GM12892 (cell line): ENCODE data around the gene ANKUB1.

Experiments
- DNase-seq: peaks from one replicate; pipeline ENCODE4 v3.0.0; 2011; ENCODE audit not compliant: insufficient read length
- FAIRE-seq: peaks from 2 replicates; lab custom pipeline; 2011; peaks lifted over from hg19 to GRCh38; lab: Jason Lieb, UNC
- POLR2A ChIP-seq: IDR thresholded peaks from 2 replicates; pipeline ENCODE4 v1.6.1; 2011; ENCODE audit warnings: low read depth, low read length, control low read depth
- POLR2AphosphoS5 ChIP-seq: IDR thresholded peaks from 2 replicates; pipeline ENCODE4 v1.6.1; 2011; ENCODE audit warnings: low read depth, low read length, control low read depth
- TAF1 ChIP-seq: IDR thresholded peaks from 2 replicates; pipeline ENCODE4 v1.6.1; 2011; ENCODE audit warnings: low read depth, mild to moderate bottlenecking, control low read depth, low read length, borderline replicate concordance

The ANKUB1 gene

DNA sequence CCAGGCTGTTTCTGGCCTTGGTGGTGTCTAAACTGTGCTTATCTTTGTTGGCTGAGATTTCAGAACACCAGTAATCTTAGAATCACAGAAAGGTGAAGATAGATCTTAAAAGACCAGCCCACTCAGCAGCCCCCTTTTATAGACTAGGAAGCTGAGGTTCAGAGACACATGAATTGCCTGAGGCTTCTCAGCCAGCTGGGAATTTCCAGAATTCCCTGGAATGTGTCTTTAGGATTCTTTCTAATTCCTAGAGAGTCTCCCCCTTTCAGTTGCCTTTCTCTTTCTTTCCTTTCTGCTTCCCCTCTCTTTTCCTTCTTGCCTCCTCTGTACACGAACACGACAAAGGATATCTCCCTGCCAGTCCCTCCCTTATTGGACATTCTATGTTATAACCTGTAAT is 19.5 kb downstream of the ANKUB1 start:
- no peak for TF ChIP-seq POLR2AphosphoS5
- no peak for TF ChIP-seq POLR2A
- TF ChIP-seq TAF1: no peak
- no peak for FAIRE-seq
- DNase-seq: no peak

DNA sequence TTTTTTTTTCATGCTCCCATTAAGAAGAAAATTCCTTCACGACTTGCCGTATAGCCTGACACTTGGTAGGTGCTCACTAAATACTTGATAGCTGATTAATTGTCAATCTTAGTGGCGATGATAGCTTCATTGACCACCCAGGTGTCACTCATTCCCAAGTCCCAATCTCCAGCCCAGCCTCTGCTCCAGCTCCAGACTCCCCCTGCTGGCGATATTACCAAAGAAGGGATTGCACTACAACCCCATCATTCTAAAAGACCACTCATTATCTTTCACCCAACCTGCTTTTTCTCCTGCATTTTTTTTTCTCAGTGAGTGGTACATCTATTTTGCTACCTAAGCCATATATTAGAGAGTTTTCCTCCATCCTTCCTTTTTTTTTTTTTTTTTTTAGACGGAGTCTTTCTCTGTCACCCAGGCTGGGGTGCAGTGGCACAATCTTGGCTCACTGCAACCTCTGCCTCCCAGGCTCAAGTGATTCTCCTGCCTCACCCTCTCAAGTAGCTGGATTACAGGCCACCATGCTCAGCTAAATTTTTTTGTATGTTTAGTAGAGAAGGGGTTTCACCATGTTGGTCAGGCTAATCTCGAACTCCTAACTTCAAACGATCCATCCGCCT is 20.6 kb downstream of the ANKUB1 start:
- peak; percentile 64 for FAIRE-seq
- DNase-seq: no peak
- TF ChIP-seq POLR2A (no peak), POLR2AphosphoS5 (no peak), TAF1 (no peak)

DNA sequence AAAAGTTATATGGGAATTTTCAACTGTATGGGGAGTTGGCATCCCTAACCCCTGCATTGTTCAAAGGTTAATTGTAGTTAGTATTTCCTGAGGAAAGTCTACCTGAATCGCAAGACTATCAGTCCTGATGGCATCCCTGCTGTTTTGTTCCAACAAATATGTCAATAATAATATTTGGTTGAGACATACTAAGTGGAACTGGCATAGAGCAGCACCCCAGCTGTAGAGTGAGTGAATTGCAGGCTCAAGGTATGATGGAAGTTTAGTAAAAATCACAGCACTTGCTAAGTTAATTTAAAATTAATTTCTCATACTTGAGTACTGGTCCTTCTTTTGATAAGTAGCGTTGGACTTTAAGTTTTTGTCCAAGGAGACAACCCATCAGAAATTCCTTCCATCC is 22.1 kb downstream of the ANKUB1 start:
- FAIRE-seq (no peak), DNase-seq (no peak)
- no peak for TF ChIP-seq TAF1
- no peak for TF ChIP-seq POLR2AphosphoS5
- TF ChIP-seq POLR2A: no peak

DNA sequence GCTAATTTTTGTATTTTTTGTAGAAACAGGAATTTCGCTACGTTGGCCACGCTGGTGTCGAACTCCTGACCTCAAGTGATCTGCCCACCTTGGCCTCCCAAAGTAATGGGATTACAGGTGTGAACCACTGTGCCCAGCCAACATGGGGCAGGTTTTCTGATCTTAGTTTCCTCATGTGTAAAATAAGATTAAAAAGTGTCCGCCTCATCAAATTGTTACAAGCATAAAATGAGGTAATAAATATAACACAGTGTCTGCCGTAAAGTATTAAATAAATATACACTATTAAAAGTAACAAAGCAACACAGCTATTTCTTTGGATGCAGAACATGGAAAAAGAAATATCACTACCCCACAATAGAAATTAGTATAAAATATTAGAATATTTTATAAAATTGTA is 23.6 kb downstream of the ANKUB1 start:
- no peak for FAIRE-seq
- TF ChIP-seq TAF1 (no peak), POLR2AphosphoS5 (no peak), POLR2A (no peak)

DNA sequence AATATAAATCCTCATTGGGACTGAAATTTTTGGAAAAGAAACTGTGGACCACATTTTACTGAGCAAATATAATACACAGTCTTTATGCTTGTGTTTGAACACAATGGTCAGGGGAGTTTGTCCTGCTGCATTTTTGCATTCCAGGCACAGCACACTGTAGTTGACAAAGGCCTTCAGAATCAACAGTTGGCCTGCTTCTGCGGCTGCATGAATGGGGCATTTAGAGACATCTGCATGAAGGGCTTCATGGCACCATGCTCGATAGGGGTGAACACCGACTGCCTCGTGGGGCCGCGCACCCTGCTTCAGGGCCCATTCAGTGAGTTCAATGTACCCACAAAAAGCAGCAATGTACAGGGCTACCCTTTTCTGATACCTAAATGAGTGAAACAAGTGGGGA is 24.6 kb downstream of the ANKUB1 start:
- DNase-seq (no peak), FAIRE-seq (no peak)
- TF ChIP-seq TAF1 (no peak), POLR2AphosphoS5 (no peak), POLR2A (no peak)

More for the DNA sequence above, 23.6 kb downstream of the ANKUB1 start:
- DNase-seq: no peak

DNA sequence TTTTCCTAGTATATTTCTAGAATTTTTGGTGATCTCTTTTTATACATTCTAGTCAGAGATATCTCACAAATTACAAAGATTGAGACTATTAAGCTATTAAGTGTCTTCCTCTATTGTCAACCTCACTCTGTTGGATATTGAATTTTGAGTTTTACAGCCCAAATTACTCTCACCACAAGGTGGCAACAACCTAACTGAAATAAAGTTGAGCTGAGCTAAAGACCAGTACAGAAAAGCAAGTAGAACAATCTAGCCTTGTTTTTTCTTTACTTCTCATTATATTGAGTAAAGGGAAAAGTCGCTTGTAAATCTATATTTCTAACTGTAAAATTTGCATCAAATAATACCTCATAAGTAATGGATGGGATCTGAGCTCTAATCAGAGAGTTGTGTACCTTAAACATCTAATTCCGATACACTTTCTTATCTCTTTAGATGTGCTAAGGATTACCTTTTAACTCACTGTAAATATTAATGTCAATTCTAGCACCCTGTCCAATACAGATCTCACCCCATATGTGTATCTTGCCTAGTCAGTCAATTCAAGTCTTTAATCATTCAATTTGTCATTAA is 26.5 kb downstream of the ANKUB1 start:
- no peak for DNase-seq
- FAIRE-seq: no peak
- TF ChIP-seq POLR2AphosphoS5 (no peak), POLR2A (no peak), TAF1 (no peak)

DNA sequence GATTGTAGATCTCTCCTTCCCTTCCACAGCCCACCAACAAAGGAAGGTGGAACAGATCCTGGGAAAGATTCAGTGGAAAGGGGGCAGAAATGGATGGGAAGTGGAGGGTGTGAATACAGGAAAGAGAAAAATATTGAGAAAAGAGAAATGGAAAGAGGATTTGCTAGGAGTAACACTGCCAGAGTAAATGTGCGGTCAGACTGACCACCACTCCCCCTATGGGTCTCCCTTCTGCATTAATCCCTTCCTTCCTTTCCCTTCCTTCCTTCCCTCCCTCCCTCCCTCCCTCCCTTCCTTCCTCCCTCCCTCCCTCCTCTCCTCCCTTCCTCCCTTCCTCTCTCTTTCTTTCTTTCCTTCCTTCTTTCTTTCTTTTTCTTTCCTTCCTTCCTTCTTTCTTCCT is 28.1 kb downstream of the ANKUB1 start:
- FAIRE-seq (no peak), DNase-seq (no peak)
- TF ChIP-seq POLR2AphosphoS5 (no peak), POLR2A (no peak), TAF1 (no peak)

DNA sequence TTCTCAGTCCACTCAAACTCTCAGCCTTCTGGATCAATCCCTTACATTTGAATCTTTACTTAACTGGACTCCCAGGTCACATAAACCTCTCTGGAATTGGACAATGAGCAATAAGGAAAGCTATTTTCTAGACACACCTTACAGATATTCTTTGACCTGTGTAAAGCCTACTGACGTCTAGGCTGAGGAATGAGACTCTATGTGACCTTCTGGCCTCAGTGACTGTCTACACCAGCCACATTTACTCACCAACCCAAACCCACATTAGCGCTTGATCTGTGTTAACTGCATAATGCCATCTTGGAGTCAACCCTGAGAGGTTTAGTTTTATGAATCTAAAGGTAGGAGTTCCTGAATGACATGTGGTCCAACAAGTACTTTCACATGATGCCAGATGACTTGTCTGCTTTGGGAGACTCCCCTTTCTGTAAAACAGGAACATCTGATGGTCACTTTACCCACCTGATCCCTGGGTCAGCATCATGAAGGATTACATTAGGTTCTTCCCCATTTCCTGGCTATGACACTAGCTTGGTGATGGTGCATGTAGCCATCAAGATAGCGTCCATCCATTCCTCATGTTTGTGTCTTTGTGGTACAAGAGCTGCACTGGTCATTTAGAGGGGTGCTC is 28.7 kb downstream of the ANKUB1 start:
- FAIRE-seq (no peak), DNase-seq (no peak)
- no peak for TF ChIP-seq POLR2AphosphoS5
- no peak for TF ChIP-seq POLR2A
- TF ChIP-seq TAF1: no peak

DNA sequence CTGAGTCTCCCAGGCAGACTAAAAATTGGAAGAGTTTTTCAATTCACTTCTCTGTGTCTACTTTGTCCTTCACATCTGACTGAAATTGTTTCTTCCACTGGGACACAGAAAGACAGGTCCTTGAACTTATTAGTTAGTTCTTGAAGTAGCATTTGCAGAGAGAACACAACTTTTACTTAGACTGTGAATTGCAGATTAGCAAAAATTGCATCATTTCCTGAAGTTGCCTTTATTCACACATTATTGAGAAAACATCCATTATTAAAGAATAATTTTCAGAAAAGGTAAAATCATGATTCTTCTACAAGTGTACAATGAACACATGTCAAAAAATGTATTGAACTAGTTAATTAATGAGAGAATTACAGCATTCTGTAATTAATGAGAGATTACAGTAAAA is 38.6 kb downstream of the ANKUB1 start:
- DNase-seq (no peak), FAIRE-seq (no peak)
- TF ChIP-seq POLR2A: no peak
- no peak for TF ChIP-seq POLR2AphosphoS5

DNA sequence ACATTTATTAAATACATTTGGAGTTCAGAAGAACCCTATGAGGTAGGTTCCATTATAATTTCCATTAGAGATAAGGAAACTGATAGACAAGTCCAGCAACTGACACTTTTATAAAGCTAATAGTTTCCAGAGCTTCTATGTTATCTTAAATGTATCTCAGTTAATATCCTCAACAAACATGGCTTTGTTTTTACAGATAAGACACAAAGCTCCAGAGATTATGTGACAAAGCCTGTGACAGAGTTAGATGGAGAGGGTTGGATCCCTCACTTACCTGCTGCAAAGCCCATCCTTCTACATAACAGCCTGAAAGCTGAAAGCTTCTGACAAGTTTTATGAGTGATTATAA is 39.6 kb downstream of the ANKUB1 start:
- no peak for DNase-seq
- FAIRE-seq: no peak
- TF ChIP-seq TAF1 (no peak), POLR2A (no peak), POLR2AphosphoS5 (no peak)

DNA sequence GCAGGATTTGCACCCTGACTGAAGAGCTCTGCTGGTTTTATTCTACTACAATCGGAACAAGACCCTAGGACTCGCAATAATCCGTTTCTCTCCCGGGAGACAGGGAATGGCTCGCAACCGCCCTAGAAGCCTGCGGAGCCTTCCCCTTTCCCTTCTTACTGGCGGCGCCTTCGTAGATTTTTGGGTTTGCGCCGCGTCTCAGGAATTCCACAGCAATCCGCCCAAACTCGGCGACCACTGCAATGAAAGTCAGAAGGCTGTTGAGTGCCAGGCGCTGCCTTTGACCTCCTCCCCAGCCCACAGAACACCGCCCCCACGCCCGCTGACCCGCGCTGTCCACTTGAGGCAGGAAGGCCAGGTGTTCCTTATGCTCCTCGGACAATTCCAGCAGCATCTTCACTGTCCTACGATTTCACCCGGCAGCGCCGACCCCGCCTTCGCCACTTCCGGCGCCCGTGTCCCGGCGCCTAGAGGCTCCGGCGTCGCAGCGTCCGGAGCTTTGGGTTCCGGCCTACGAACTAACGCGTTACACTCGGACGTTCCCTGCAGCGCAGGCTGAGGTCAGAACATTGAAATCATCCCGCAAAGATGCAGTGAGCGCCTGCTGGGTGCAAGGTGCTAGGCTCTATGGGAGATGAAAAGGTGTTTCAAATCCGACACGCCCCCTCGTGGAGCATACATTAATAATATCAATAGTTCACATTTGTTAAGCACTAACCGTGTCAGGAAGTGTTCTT is 40.1 kb downstream of the ANKUB1 start, which contains the start of gene COMMD2:
COMMD2 (minus strand) TSS at position 439 of the 737 bp plus-strand sequence; CDS start at position 394, 45 bp downstream.
- FAIRE-seq (peak; percentile 99), DNase-seq (peak; percentile 46)
- TF ChIP-seq POLR2AphosphoS5 (peak; percentile 93), TAF1 (peak; percentile 85), POLR2A (peak; percentile 91)

DNA sequence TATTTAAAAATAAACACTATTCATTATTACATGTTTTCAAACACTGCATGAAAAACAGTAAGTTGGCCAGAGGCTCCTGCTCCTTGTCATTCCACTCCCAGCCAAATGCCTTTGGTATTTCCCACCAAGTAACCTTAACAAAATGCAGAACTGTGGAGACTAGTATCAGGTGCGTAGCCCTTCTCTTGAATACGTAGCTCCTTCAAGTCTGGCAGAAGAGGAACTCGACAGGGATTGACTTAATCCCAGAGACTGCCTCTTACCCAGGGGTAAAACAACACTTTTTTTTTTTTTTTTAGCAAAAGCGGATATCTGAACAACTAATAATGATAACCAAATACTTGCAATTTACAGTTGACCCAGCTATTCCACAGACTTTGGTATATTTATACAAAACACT is 40.8 kb downstream of the ANKUB1 start:
- no peak for TF ChIP-seq POLR2AphosphoS5
- no peak for TF ChIP-seq POLR2A
- TF ChIP-seq TAF1: no peak
- no peak for FAIRE-seq
- DNase-seq: no peak
